ENCODE measurements around the gene PTPRN2.

DNA sequence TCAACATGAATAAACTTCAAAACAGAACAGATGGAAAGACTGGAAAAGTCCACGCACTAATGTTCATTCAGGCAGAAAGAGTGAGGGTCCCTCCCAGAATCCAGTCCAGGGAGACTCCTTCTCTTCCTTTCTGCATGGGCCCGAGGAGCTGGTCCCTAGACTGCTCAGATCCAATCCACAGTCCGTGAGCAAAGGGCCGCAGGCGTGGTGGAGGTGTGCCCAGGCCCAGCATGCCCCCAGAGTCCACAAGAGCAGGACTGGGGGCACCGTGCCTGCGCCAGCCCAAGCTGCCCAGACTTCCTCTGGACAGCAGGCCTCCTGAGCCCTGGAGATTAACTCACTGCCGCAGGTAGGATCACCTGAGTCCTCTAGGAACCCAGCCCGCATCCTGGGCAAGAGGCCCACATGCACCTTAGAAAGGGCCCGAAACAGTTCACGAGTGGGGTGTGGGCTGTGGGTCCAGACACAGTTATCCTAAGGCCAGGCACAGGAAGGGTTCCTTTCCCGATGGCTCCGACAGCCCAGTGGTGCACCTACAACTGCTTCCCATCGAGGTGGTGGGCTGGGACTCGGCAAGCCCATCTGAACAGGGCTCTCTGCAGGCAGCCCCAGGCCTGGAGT is 719.8 kb downstream of the PTPRN2 start:
- no peak for TF ChIP-seq NBN (IDR thresholded peaks at IDR 0.05; ENCODE audit: low read depth)
- TF ChIP-seq ZNF764 (CRISPR knock-in tag; IDR thresholded peaks at IDR 0.05; ENCODE audit: low read depth), result no peak
- no peak for TF ChIP-seq MAFG (tag; conservative IDR thresholded peaks at IDR 0.05)
- TF ChIP-seq, protein P1, sequence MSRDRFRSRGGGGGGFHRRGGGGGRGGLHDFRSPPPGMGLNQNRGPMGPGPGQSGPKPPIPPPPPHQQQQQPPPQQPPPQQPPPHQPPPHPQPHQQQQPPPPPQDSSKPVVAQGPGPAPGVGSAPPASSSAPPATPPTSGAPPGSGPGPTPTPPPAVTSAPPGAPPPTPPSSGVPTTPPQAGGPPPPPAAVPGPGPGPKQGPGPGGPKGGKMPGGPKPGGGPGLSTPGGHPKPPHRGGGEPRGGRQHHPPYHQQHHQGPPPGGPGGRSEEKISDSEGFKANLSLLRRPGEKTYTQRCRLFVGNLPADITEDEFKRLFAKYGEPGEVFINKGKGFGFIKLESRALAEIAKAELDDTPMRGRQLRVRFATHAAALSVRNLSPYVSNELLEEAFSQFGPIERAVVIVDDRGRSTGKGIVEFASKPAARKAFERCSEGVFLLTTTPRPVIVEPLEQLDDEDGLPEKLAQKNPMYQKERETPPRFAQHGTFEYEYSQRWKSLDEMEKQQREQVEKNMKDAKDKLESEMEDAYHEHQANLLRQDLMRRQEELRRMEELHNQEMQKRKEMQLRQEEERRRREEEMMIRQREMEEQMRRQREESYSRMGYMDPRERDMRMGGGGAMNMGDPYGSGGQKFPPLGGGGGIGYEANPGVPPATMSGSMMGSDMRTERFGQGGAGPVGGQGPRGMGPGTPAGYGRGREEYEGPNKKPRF (IDR thresholded peaks at IDR 0.05; ENCODE audit: low read depth, low read length), result no peak
